Posterior vena cava (tissue), 2 donors: Measurements from ENCODE around the gene SIGLEC9. TPM values are rescaled to one million over a fixed set of nuclear protein-coding genes. Genes with fewer than 3 reads are reported as not detected.

Experiments
- DNase-seq: peaks from one replicate; pipeline ENCODE4 v3.0.0-alpha.2; 2020; ENCODE audit warnings: low spot score
- intact Hi-C, 2 donors: fragments of 100-400 bp; cut with DNase I; formaldehyde crosslinking; loops; one replicate each; pipeline versions ENCODE4 v1.14.1 to v1.14.2; 2022 to 2023
- total RNA-seq, 2 donors: library from RNA; stranded (reverse); fragmentation: NEBNext Ultra II Directional; extraction: Animal tissue kit (Norgen Biotek cat#: 25700); gene quantifications; one replicate each; pipeline ENCODE4 v1.2.1, GENCODE V29; 2021
- donor health status: DM: yes; HTN: yes; CAD: no.
- donor health status: DM: yes; HTN: yes; CAD: no.

The SIGLEC9 gene
- total RNA-seq, 2 donors from 2014 or later: 8.7 to 12.6 TPM

- DNase-seq: peak; percentile 76
- intact Hi-C loops: no loop called here
These were observed 29.9 kb upstream of the SIGLEC9 start for GRCh38 chr19:51094696-51095279.

- intact Hi-C loops: no loop called here
- DNase-seq: peak; percentile 56
These were observed 28.1 kb upstream of the SIGLEC9 start for GRCh38 chr19:51096473-51097165.

- peak; percentile 89 for DNase-seq
- intact Hi-C loops: no loop called here
These were observed 27.5 kb upstream of the SIGLEC9 start for GRCh38 chr19:51097166-51097738.

GRCh38 chr19:51097796-51098195 lies 26.9 kb upstream of the SIGLEC9 start:
- intact Hi-C loops: no loop called here

GRCh38 chr19:51098365-51099046 lies 26.2 kb upstream of the SIGLEC9 start:
- DNase-seq: peak; percentile 92
- intact Hi-C loops: no loop called here

More at GRCh38 chr19:51097796-51098195, 26.9 kb upstream of the SIGLEC9 start:
- peak; percentile 66 for DNase-seq

- intact Hi-C loops: no loop called here
- no peak for DNase-seq
These were observed 25.7 kb upstream of the SIGLEC9 start for GRCh38 chr19:51099047-51099382.

GRCh38 chr19:51100601-51101000 lies 24.1 kb upstream of the SIGLEC9 start:
- no peak for DNase-seq
- intact Hi-C loops: no loop called here

GRCh38 chr19:51101171-51101865 lies 23.4 kb upstream of the SIGLEC9 start:
- intact Hi-C loops: no loop called here
- DNase-seq: no peak

- intact Hi-C loops: no loop called here
These were observed 21.7 kb upstream of the SIGLEC9 start for GRCh38 chr19:51102991-51103390.

GRCh38 chr19:51103926-51104341 lies 20.8 kb upstream of the SIGLEC9 start:
- intact Hi-C loops: no loop called here
- DNase-seq: no peak

More at GRCh38 chr19:51102991-51103390, 21.7 kb upstream of the SIGLEC9 start:
- DNase-seq: no peak

- no peak for DNase-seq
- intact Hi-C loops: no loop called here
These were observed 17.2 kb upstream of the SIGLEC9 start for GRCh38 chr19:51107406-51108065.

GRCh38 chr19:51108066-51108804 lies 16.5 kb upstream of the SIGLEC9 start, which contains the start of gene CTU1:
TSS of gene CTU1 (minus strand) at chr19:51108409. CDS start at chr19:51104569, 3,840 bp downstream.
- intact Hi-C loops: no loop called here
- peak; percentile 99 for DNase-seq

GRCh38 chr19:51108805-51109146 lies 15.9 kb upstream of the SIGLEC9 start:
- no peak for DNase-seq
- intact Hi-C loops: no loop called here

GRCh38 chr19:51110666-51110971 lies 14.1 kb upstream of the SIGLEC9 start:
- intact Hi-C loops: no loop called here
- peak; percentile 36 for DNase-seq

GRCh38 chr19:51111606-51112005 lies 13.1 kb upstream of the SIGLEC9 start:
- DNase-seq: peak; percentile 43
- intact Hi-C loops: no loop called here

GRCh38 chr19:51114087-51114729 lies 10.5 kb upstream of the SIGLEC9 start:
- DNase-seq: no peak
- intact Hi-C loops: no loop called here

- DNase-seq: peak; percentile 13
- intact Hi-C loops: no loop called here
These were observed 7.9 kb upstream of the SIGLEC9 start for GRCh38 chr19:51116736-51117286.

- DNase-seq: peak; percentile 34
- intact Hi-C loops: no loop called here
These were observed 5.6 kb upstream of the SIGLEC9 start for GRCh38 chr19:51119101-51119500.
